Spleen (tissue), 11 donors: ENCODE results near the gene PDGFD. TPM values are rescaled to one million over a fixed set of nuclear protein-coding genes. Genes with fewer than 3 reads are reported as not detected.

Experiments used
- DNase-seq: peaks from one replicate; pipeline ENCODE4 v3.0.0-alpha.2; 2020
- H3K27ac ChIP-seq, 8 donors: fragments of 200-600 bp; sonication (generic) in 7 of 8; 1 replicate in 4 of 8; 2 replicates in 4 of 8; pipeline versions ENCODE4 v1.5.0 to v1.8.0; 2016 to 2021; ENCODE audit warnings: inconsistent platforms in 4 of 8, mild to moderate bottlenecking in 4 of 8, moderate library complexity in 1 of 8
- H3K27me3 ChIP-seq, 7 donors: fragments of 200-600 bp; sonication (generic) in 6 of 7; replicated peaks in 1 of 7; 1 replicate in 4 of 7; 2 replicates in 3 of 7; pipeline versions ENCODE4 v1.5.0 to v1.8.0; 2016 to 2021; ENCODE audit warnings: inconsistent platforms in 3 of 7, mild to moderate bottlenecking in 1 of 7
- H3K36me3 ChIP-seq, 6 donors: fragments of 200-600 bp; sonication (generic) in 5 of 6; 1 replicate in 4 of 6; 2 replicates in 2 of 6; pipeline versions ENCODE4 v1.5.0 to v1.8.0; 2016 to 2021; ENCODE audit warnings: inconsistent platforms in 2 of 6
- H3K4me1 ChIP-seq, 6 donors: fragments of 200-600 bp; sonication (generic) in 5 of 6; 1 replicate in 3 of 6; 2 replicates in 3 of 6; pipeline versions ENCODE4 v1.5.0 to v1.8.0; 2016 to 2021; ENCODE audit warnings: inconsistent platforms in 3 of 6
- H3K4me3 ChIP-seq, 8 donors: fragments of 200-600 bp; sonication (generic) in 7 of 8; 1 replicate in 4 of 8; 2 replicates in 4 of 8; pipeline versions ENCODE4 v1.5.0 to v1.8.0; 2016 to 2021; ENCODE audit warnings: inconsistent platforms in 4 of 8, mild to moderate bottlenecking in 4 of 8, moderate library complexity in 2 of 8
- H3K9me3 ChIP-seq, 8 donors: fragments of 200-600 bp; sonication (generic) in 7 of 8; 1 replicate in 4 of 8; 2 replicates in 4 of 8; pipeline versions ENCODE4 v1.5.0 to v1.8.0; 2016 to 2021; ENCODE audit warnings: inconsistent platforms in 4 of 8
- POLR2A ChIP-seq, 3 donors: fragments of 450-650 bp; IDR thresholded peaks; one replicate each; pipeline ENCODE4 v1.5.1; 2017; ENCODE audit warnings: antibody characterized with exemption in 3 of 3, mild to moderate bottlenecking in 1 of 3
- POLR2AphosphoS5 ChIP-seq, 3 donors: sonication (generic); formaldehyde crosslinking; IDR thresholded peaks; one replicate each; pipeline ENCODE4 v1.5.1; 2017; ENCODE audit warnings: antibody characterized with exemption in 3 of 3
- WGBS, 5 donors: extraction: QIAGEN DNeasy Blood & Tissue Kit in 3 of 5; methylation state at CpG; one replicate each; pipeline versions ENCODE4 v1.1.5 to v1.1.7; 2013 to 2018; 5-methylcytosine and 5-hydroxymethylcytosine counted together
- intact Hi-C: fragments of 100-400 bp; cut with DNase I; formaldehyde crosslinking; loops from one replicate; pipeline ENCODE4 v1.15.0; 2023; ENCODE audit warnings: low total_unique reads
- polyA plus RNA-seq, 3 donors: library from polyadenylated mRNA; stranded (reverse); fragments of 200-250 nt; gene quantifications; one replicate each; pipeline ENCODE4 v1.2.1, GENCODE V29; 2013
- total RNA-seq, 7 donors: library from RNA; depleted of rRNA in 3 of 7; stranded (reverse); fragments of >200 nt in 3 of 7; fragmentation: NEBNext Ultra II Directional in 4 of 7; extraction: Animal tissue kit (Norgen Biotek cat#: 25700) in 4 of 7; gene quantifications; one replicate each; pipeline versions ENCODE4 v1.1.0 to v1.2.1, GENCODE V29; 2016 to 2021
- TF ChIP-seq, protein P1 (sequence below), 11 experiments: fragments of 200-600 bp in 7 of 11; fragments of 450-650 bp in 4 of 11; sonication (generic) in 4 of 11; IDR thresholded peaks in 8 of 11; conservative IDR thresholded peaks in 3 of 11; 1 replicate in 7 of 11; 2 replicates in 4 of 11; pipeline versions ENCODE4 v1.4.0 to v1.8.0; 2016 to 2021; ENCODE audit warnings: antibody characterized with exemption in 11 of 11, inconsistent platforms in 4 of 11, mild to moderate bottlenecking in 1 of 11
- donor health status: healthy with polysubstance abuse.
- donor health status: DM: no; HTN: no; CAD: no; lungs with moderate emphysema.
- donor health status: DM: no; HTN: no; CAD: no.
- donor health status: Bipolar disorder and iron deficiency.
- donor health status: healthy.
- donor health status: DM: no; HTN: no; CAD: no.
- donor health status: DM: yes; HTN: yes; CAD: no.

The PDGFD gene
- total and polyA plus RNA-seq, 10 donors = 0.43 to 7.1 (median 3.4) TPM

DNA sequence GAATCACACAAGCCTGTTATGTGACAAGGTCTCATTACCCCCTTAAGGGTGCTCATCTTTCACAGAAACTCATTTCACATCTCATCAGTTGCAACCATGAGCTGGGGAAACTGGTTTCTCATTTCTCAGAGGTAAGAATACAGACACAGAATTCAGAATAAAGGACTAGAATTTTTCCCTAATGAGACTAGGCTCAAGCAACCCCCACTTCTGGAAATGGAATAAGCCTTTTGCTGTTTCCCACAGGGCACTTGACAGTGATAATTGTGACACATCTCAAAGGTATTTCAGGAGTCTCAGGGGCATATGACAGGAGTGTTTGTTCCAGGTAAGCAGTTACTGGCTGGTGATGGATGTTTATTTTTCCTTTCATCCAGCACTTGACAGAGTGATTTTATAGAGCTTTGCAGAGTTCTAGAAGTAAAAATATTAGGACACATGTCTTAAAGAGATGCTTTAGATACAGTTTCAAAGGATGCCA is 240.5 kb downstream of the PDGFD start:
- no peaks in the 10 kb centered on the region for H3K36me3 ChIP-seq
- H3K9me3 ChIP-seq = no peaks in the 10 kb centered on the region
- H3K4me1 ChIP-seq = peaks cover 0 to 3% (median 0%) of the 10 kb centered on the region in 6 donors
- no peak overlapping the region for H3K4me3 ChIP-seq
- H3K27me3 ChIP-seq = no peaks in the 10 kb centered on the region
- TF ChIP-seq, protein P1, sequence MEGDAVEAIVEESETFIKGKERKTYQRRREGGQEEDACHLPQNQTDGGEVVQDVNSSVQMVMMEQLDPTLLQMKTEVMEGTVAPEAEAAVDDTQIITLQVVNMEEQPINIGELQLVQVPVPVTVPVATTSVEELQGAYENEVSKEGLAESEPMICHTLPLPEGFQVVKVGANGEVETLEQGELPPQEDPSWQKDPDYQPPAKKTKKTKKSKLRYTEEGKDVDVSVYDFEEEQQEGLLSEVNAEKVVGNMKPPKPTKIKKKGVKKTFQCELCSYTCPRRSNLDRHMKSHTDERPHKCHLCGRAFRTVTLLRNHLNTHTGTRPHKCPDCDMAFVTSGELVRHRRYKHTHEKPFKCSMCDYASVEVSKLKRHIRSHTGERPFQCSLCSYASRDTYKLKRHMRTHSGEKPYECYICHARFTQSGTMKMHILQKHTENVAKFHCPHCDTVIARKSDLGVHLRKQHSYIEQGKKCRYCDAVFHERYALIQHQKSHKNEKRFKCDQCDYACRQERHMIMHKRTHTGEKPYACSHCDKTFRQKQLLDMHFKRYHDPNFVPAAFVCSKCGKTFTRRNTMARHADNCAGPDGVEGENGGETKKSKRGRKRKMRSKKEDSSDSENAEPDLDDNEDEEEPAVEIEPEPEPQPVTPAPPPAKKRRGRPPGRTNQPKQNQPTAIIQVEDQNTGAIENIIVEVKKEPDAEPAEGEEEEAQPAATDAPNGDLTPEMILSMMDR (IDR thresholded peaks at IDR 0.05 in 8 of 11, conservative IDR thresholded peaks at IDR 0.05 in 3 of 11) = no peak
- TF ChIP-seq POLR2A (IDR thresholded peaks at IDR 0.05) (no peak), POLR2AphosphoS5 (IDR thresholded peaks at IDR 0.05) (no peak)
- intact Hi-C loops = no loop called here
- H3K27ac ChIP-seq = no peak overlapping the region
- no peak for DNase-seq

DNA sequence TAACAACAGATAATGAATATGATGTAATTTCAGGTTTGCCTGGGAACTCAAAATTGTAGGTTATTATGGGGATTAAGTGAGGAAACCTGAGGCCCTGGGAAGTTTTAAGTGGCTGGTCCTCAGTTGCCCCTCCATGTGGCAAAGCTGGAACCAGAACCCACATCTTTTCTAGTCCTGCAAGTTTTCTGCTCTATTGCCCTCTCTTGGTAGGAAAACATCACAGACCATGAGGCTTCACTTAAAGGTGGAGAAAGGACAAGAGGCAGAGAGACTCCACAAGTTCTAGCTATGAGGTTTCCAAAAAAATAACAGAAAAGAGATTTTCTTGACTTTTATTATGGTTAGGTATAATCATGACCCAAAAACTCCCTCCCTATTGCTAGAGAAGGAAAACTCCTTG is 243.0 kb downstream of the PDGFD start:
- Histone ChIP-seq H3K9me3 (peaks cover 0 to 4% (median 0%) of the 10 kb centered on the region in 8 donors), H3K27ac (no peak overlapping the region), H3K4me3 (no peak overlapping the region), H3K4me1 (no peaks in the 10 kb centered on the region), H3K36me3 (no peaks in the 10 kb centered on the region), H3K27me3 (no peaks in the 10 kb centered on the region)
- no peak for TF ChIP-seq POLR2A (IDR thresholded peaks at IDR 0.05)
- TF ChIP-seq, protein P1 (IDR thresholded peaks at IDR 0.05 in 8 of 11, conservative IDR thresholded peaks at IDR 0.05 in 3 of 11) = no peak
- no peak for TF ChIP-seq POLR2AphosphoS5 (IDR thresholded peaks at IDR 0.05)
- DNase-seq = no peak
- intact Hi-C loops = no loop called here

DNA sequence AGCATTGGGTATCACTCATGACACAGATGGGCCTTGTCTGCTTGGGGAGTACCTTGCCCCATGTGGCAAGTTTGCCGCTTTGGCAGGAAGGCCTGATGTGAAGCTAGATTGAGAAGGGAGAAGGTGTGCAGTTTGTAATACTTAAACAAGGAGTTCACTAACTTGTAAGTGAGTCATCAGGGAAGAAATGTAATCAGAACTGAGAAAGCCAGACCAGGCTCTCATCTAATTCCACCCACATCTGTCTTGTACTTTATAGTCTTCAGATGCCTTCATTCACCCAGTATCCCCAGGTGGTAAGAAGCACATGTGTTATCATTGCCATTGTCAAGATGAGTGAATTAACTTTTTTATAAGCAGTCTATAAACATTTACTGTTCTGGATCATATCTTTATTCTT is 243.5 kb downstream of the PDGFD start:
- WGBS, 5 donors = 83 to 100% (median 92%) methylated on average over 1 of the region's 1 CpG
- H3K9me3 ChIP-seq = peaks cover 0 to 8% (median 0%) of the 10 kb centered on the region in 8 donors
- H3K27ac ChIP-seq = no peak overlapping the region
- no peaks in the 10 kb centered on the region for H3K4me1 ChIP-seq
- no peak for DNase-seq
- H3K4me3 ChIP-seq = no peak overlapping the region
- intact Hi-C loops = no loop called here
- no peak for TF ChIP-seq POLR2A (IDR thresholded peaks at IDR 0.05)
- TF ChIP-seq POLR2AphosphoS5 (IDR thresholded peaks at IDR 0.05) = no peak
- TF ChIP-seq, protein P1 (IDR thresholded peaks at IDR 0.05 in 8 of 11, conservative IDR thresholded peaks at IDR 0.05 in 3 of 11) = no peak
- no peaks in the 10 kb centered on the region for H3K36me3 ChIP-seq
- no peaks in the 10 kb centered on the region for H3K27me3 ChIP-seq

DNA sequence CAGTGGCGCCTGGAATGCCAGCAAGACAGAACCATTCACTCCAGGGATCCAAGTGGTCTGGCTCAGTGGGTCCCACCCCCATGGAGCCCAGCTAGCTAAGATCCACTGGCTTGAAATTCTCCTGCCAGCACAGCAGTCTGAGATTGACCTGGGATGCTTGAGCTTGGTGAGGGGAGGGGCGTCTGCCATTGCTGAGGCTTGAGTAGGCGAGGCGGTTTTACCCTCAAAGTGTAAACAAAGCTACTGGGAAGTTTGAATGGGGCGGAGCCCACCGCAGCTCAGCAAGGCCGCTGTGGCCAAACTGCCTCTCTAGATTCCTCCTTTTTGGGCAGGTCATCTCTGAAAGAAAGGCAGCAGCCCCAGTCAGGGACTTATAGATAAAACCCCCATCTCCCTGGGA is 253.2 kb downstream of the PDGFD start:
- 91 to 97% (median 94%) methylated on average over 6 to 7 of the region's 7 CpGs for WGBS, 5 donors
- H3K27ac ChIP-seq = no peak overlapping the region
- H3K36me3 ChIP-seq = no peaks in the 10 kb centered on the region
- no peaks in the 10 kb centered on the region for H3K27me3 ChIP-seq
- no peak overlapping the region for H3K4me3 ChIP-seq
- H3K9me3 ChIP-seq = peaks cover 0 to 44% (median 18%) of the 10 kb centered on the region in 8 donors
- intact Hi-C loops = no loop called here
- TF ChIP-seq POLR2AphosphoS5 (IDR thresholded peaks at IDR 0.05) (no peak), POLR2A (IDR thresholded peaks at IDR 0.05) (no peak)
- TF ChIP-seq, protein P1 (IDR thresholded peaks at IDR 0.05 in 8 of 11, conservative IDR thresholded peaks at IDR 0.05 in 3 of 11) = no peak
- H3K4me1 ChIP-seq = peaks cover 0 to 23% (median 20%) of the 10 kb centered on the region in 6 donors
- DNase-seq = no peak
